Myocyte (in vitro differentiated cells): ENCODE measurements around the gene PLXNA4. TPM values are rescaled to one million over a fixed set of nuclear protein-coding genes. Genes with fewer than 3 reads are reported as not detected.

ENCODE experiments used
- DNase-seq: peaks from one replicate; pipeline ENCODE4 v3.0.0-alpha.2; 2012; ENCODE audit warnings: low read depth
- total RNA-seq: library from RNA; depleted of rRNA; stranded (reverse); fragments of >200 nt; gene quantifications from 2 replicates; pipeline ENCODE4 v1.2.3, GENCODE V29; 2014

PLXNA4 gene
- total RNA-seq, 1 donor from 2014 or later = 0.05 TPM

DNA sequence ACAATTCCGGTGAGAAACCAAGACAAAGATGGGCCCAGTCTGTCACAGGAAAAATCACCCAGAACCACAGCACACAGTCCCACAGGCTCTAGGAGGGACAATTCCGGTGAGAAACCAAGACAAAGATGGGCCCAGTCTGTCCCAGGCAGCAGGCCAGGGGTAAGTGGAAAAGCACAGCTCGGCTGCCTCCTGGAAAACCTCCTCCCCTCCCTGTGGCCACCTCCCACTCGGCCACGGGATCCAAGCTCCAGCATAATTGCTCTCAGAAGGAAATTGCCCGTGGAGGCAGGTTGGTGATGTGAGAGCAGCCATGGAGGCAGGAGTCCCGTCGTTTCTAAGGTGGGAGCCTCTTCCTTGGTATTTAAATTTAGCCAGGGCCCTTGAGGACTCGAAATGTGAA lies 95.7 kb downstream of the PLXNA4 start:
- no peak for DNase-seq

DNA sequence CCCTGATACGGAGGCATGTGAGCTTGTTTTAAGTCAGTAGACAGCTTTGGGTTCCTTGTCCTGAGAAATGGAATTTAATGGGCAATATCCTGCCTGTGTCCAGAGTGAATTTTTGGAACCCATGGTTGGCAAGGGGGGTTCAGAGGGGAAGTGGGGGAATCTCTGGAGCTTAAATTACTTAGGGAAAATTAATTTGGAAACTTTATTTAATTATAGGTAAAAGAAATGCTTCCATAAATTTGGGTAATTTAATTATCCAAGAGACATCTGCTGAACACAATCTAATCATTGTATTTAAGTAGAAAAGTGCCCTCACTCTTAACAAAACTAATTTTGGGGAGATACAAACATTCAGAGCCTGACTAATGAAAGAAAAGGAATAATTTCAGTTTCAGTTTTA lies 99.7 kb downstream of the PLXNA4 start:
- DNase-seq = no peak

DNA sequence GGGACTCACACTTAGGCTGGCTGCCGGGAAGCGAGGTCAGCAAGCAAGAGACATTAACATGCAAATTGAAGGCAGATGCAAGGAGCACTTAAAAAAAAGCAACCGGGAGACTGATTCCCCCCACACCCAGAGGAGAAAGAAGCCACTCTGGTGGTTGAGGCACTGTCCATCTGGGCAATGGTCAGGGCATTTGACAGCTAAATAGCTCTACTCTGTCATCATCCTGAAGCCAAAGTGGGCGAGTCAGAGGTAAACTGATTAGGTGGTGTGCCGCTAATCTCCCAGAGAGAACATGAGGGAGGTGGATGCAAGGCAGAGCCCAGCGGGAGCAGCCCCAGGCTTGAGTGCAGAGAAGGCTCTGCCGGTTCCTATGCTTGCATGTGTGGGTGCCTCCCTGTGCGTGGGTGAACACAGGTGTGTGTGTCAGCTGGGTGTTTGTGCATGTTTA lies 100.6 kb downstream of the PLXNA4 start:
- DNase-seq = no peak

DNA sequence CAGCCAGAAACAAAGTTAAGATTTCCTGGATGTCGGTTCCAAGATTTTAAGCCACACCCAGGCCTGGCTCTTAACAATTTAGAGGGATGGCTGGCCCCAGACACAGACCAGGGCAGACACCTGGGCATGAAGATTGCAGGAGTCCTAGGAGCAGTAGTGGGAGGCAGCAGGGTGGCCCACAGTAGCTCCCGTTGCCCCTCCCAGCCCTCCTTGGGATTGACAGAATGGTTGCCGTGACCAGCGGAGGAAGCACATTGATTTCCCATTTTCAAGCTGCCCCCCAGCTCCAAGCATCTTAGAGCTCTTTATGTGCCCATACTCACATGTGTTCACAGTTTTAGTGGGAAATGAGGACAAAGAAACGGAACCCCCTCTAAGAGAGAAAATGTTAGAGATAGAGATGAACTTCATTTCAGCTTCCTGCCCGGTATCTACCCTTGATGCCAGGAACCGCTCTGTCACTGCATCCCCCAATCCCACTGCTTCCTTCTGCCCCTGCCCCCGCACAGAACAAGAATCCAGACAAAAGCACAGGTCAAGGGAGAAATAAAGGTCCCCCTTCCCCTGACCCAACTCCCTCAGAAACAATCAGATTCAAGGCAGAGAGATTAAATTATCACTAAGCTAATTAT lies 101.1 kb downstream of the PLXNA4 start:
- DNase-seq = no peak

DNA sequence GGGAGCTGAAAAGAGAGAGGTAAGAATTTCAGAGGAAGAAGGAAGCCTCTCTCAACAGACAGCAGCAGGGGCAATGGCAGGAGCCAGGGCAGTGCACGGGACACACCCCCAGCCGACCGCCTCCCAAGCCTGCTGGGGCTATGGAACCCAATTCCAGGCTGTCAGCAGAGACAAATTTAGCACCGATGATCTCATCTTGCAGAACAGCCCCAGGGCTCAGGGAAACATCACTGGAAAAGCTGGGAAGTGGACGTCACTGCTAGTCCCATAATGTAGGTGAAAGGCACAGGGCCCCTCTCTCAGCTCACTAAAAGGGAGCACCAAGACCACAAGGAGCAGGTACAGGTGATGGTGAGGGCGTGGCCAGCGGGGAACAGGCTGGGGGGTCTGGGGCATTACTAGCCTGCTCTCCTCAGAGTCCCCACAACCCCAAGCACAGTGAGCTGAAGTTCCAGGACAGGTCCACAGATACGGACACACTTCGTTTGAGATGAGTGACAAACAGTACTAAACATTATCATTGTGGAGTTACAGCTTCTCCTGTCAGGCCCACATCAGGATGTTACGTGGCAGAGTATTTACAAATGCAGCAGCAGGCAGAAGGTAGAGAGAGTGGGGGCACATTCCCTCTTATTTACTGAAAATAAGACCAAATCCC lies 103.7 kb downstream of the PLXNA4 start:
- no peak for DNase-seq

DNA sequence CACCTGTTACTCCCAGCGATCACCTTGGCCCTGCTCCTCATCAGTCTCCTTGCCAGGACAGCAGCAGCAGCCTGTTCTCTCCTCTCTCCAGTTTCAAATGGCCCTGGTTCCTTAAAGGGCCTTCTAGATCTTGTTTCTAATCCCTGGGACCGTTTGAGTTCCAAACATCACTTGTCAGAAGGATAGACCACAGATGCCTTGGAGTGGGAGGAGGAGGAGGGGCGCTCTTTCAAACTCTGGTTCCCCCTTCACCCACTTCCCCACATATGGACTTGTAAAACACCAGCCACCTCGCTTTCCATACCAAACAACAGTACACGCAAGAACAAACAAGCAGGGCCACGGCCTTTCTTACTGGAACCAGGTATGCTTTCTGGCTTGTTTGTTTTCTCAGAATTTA lies 104.8 kb downstream of the PLXNA4 start:
- DNase-seq = no peak

DNA sequence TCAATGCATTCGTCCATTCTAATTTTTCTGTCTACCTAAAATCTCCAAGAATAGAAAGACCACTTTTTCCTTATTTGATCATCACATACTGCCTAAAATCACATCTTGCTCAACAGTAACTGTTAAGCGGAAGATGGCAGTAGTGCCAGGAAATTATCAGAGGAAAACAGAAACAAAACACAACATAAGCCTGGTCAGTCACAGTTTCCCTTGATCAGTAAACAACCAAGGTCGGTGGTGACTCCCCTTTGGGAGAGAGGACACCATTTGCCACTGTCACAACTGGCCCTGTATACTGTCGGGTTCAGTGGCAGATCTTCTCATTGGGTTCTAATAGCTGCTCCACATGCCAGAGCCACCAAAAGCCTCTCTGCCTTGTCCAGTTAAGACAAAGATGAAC lies 106.6 kb downstream of the PLXNA4 start:
- no peak for DNase-seq

DNA sequence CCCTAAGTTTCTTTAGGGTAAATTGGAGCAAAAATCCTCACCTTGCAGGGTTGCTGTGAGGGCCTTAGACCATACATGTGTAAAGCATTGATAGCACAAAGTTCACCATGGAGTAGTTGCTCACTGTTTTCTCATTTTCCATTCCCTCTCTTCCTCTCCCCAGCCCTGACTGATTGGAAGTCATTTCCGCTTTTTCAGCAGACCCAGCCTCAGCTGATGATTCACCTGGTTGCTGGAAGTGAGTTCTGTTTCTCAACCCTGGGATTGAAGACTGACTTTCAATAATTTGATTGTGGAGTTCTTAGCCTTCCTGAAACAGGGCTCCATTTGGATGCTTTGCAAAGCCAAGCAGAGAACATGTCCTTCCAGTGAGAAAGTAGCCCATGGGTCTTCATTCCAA lies 107.0 kb downstream of the PLXNA4 start:
- DNase-seq = no peak

DNA sequence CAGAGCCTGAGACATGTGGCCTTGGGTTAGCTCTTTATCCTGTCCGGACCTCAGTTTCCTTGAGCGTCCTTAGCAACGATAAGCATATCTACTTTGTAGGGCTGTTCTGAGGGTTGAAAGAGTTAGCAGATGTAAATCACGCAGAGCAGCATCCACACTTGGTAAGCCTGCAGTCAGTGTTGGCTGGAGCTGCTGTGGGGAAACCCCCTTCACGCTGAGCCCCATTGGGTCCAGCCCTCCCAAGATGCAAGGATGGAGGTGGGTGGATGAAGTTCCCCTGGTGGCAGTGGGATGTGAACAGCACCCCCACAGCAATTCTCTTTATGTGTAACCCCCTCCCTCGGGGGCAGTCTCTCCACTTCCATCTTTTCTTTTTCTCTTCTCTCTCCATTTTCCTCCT lies 109.9 kb downstream of the PLXNA4 start:
- no peak for DNase-seq

DNA sequence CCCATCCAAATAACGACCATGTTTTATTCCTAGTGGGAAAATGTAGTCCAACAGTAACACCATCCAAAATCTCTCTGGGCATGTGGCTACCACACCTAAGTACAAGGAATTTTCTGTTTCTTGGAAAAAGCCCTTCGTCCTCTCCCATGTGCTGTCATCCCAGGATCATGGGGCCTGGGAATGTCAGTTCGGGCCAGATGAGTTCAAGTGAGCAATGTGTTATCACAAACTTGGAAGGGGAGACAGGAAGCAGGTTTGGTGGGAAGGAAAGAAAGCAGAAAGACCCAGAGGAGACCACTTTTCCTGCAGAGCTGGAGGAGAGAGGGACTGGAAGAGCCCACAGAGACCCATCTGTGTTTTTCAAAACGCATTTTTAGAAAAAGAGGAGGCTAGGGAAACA lies 110.8 kb downstream of the PLXNA4 start:
- no peak for DNase-seq

DNA sequence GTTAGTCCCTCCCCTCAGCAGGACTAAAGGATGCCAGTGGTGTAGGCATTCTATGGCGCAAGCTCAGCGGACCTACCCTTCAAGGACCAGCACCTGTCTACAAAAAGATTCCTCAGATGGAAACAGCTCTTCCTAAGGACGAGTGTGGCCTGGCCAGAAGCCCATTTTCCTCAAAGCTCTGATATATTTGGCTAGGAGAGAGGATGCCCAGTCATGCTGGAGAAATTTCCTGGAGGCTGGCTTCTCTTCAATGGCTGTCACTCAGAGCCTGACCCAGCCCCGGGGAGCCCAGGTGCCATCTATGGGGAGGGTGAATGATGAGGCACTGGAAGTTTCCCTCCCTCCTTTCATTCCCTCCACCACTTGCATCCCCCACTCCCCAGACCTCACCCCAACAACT lies 111.5 kb downstream of the PLXNA4 start:
- no peak for DNase-seq

DNA sequence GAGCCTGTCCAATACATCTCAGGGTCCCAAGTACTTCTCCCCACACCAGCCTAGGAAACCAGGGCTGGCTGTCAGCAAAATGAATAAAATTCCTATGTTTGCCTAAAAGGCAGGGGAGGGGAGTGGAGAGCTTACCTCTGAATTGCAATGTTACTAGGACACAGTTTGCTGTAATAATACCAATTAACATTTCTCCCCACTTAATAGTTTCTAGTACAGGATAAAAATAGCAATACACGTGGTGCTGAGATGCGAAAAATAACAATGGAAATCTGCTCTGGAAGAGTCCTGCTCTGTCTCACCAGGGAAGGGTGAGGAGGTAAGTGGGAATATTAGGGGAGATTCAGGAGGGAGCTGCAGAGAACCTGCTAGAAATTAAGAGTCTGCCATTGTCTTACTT lies 112.3 kb downstream of the PLXNA4 start:
- no peak for DNase-seq

DNA sequence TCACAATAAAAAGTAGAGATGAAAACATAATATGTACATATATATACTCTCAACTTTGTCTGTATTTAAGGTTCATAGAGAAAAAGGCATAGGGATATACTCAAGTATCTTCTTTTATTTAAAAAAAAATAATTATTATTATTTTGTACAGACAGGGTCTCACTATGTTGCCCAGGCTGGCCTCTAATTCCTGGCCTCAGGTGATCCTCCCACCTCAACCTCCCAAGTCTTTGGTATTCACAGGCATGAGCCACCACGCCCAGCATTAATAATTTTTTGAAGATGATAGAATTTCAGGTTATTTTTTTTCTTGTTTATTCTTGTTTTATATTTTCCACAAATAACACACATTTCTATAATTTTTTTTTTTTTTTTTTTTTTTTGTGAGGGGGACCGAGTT lies 113.8 kb downstream of the PLXNA4 start:
- DNase-seq = no peak

DNA sequence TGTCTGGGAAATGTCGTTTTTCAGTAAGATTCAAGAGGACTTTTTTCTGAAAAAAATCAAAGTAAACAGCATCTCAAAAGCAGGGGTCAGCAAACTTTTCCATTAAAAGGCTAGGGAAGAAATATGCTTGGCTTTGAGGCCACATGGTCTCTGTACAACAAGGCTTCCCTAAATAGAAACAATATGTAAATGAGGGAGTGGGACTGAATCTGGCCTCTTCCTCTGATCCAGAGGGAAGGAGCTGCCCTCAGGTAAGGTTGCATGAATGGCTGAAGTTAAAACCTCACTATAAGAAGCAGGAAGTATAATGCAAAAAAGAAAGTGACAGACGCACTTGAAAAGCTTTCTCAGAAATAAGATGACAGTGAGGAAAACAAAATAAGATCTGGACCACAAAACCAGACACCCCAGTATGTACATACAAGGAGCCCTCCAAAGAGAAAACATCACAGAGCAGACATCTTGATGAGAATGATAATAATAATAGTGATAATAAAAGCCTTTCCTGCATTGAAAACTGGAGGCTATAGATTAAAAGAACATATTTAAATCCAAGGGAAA lies 115.2 kb downstream of the PLXNA4 start:
- DNase-seq = no peak

DNA sequence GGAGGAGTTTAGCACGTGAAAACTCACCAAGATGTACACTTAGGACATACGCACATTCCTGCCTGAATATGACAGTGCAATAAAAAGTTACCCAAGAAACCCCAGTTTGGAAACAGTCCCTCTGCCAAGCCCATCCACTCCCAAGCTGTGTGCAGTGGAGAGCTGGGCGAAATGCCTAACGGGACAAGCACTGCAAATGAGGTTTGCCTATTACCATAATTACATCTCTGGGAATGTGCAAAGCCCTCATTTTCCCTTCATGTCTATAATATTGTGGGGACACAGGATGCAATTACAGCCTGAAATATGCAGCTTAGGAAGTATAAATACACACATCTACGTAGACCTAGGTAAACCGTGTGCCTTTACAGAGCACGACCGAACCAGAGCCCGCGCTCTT lies 117.5 kb downstream of the PLXNA4 start:
- DNase-seq = no peak

DNA sequence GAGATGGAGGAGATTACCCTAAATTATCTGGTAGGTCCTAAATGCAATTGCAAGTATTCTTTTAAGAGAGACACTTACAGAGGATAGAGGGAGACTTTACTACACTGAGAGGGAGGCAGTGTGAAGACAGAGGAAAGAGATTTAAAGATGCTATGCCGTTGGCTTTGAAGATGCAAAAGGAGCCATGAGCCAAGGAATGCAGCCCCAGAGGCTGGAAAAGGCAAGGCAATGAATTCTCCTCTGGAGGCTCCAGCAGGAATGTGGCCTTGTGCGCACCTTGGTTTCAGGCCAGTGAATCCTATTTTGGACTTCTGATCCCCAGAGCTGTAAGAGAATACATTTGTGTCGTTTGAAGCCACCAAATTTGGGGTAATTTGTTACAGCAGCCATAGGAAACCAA lies 118.6 kb downstream of the PLXNA4 start:
- no peak for DNase-seq

DNA sequence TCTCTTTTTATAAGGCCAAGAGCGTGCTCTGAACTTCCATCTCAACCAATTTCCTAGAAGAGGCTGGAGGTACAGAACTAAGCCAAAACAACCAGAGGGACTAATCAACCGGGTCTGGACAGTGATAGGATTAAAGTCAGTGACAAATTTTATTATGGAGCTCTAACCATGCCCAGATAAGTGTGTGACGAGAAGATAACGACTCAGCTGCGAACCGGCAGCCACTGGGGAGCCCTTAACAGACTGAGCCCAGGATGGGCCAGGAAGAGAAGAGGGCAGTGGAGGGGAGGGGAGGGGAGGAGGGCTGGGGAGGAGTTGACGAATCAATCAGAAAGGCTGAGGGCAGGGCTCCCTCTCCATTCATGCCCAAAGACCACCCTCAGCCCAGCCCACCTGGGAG lies 119.9 kb downstream of the PLXNA4 start:
- DNase-seq = no peak

DNA sequence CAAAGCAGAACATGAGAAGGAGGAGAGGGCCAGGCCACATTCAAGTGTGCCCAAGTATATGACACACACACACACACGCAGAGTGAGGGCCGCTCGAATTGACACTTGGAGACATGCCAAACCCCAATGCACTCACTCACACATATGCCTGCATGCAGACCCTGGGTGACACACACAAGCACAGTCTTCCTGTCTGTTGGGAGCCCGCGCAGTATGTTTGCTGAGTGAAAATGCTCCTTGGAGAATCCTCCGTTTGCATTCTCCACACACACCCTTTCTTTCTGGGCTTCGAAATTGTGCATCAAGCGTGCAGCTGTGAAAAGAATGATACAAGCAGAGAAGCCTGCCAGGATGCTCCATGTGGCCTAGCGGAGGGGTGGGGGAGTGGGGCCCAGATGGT lies 120.9 kb downstream of the PLXNA4 start:
- no peak for DNase-seq

DNA sequence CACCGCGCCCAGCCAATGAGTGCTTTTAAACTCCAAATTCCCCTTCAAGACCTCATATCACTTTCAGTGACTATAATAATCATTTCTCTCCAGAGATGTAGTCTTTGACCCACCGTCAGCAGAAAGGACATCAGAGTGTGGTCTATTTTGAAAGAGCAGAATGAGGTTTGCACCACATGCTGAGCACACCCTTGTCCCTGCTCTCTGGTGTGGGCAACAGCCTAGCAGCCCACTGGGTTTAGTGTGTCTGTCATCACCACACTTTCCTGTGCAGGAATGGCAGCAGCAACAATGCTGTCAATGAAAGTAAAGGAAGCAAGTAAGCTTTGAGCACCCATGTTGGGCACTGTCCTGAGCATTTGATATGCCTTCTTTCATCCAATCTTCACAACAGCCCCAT lies 122.4 kb downstream of the PLXNA4 start:
- no peak for DNase-seq

DNA sequence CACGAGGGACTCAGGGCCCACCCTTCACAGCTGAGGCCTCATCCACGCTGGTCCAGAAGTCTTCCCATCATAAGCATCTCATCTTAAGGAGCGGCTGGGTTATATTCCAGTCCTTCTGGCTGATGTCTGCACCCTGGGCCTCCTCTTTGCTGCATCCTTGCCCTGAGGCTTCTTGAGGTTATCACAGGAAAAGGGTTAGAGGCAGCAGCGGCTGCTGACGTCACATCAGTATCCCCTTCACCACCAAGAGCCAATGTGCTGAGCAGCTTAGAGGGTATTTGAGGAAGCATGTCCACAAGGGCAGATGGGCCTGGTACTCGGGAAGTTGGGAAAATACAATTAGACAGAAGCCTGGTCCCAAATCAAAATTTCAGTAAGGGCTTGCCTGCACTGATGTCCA lies 125.1 kb downstream of the PLXNA4 start:
- no peak for DNase-seq

DNA sequence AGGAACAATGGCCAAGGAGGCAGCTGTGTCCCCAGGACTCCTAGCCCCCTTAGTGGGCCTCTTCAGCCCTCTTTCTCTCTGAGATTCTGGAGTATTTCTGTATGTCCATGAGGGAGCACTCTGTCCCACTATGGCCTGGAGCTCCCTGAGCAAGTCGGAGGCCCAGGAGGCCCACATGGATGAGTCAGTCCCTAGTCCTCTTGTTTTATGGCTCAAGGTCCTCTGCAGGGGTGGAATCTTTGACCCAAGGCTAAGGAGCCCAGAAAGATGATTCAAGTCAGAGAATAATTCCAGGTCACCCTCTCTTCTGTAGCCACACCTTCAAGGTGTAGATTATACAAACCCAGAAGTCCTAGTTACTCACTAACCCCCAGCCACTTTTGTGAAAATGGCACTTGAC lies 125.6 kb downstream of the PLXNA4 start:
- no peak for DNase-seq

DNA sequence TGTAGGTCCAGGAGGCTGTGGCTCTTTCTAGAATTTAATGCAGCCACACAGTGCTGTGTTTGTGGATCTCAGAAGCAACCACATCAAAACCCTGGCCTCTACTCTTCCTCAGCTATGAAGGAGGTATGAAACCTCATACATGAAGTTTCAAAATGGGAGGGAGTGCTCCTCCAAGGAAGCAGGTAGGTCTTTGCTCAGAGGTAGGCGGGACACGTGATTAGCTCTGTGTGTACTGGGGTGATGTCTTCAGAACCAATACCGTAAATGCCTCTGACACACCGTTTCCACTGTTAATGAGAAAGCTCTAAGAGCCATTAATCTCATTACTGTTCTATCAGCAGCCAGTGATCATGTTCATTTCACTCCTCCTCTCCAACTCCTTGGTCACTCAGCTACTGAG lies 126.1 kb downstream of the PLXNA4 start:
- DNase-seq = no peak

DNA sequence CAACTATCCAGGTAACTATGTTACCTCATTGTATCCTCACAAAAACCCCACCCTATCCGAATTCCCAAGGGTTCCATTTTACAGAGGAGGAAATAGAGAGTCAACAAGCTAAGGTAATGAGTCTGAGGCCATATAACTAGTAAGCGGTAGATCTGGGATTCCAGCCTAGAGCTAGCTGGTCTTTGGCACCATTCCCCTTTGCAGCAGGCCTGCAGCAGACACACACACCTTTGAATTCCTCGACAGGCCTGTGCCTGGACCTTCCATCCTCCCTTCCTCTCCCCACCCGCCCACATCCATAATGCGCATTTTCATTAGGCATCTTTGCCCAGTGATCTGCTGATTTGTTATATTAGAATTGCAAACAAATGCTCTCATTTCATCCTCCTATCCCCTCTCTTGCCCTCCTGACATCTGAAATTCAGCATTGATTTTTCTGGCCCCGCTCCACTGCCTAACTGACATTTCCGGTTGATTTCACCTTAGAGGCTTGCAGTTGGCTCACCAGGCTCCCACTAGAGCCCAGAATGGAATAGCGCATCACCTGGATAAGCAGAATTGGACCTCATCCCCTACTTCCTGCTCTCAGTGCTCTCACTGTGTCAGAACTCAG lies 129.5 kb downstream of the PLXNA4 start:
- DNase-seq = no peak
